Measurements from ENCODE around the gene OR52L1.

The OR52L1 gene

GRCh38 chr11:5938603-5938965 is 48.2 kb downstream of the OR52L1 start:
- no peak for DNase-seq

- DNase-seq = no peak
These were observed 48.8 kb downstream of the OR52L1 start for GRCh38 chr11:5937868-5938602.
